ENCODE measurements around the gene CCDC39.
"Not testable (repeated sequence)": the region's sequence is repeated elsewhere in the genome, so short reads cannot be mapped to it uniquely, and the experiment has no call there.

Gene CCDC39

DNA sequence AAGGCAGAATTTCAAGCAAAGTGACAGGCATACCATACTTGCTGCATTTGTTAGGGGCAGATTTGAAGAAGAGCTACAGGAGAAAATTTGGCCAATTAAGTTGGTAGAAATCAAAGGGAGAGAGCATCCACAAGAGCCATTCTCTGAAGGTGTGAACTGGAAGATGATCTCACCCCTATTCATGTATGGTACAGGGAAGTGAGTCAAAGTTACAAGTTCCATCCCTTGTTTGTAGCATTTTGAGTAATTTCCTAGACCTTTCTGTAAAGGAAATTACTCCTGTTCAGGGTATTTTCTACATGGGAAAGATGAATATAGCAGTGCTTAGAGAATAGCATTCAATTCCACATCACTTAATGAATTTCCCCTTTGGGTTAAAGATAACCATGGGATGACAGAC, 48.9 kb downstream of the CCDC39 start:
- TF ChIP-seq, protein P1, sequence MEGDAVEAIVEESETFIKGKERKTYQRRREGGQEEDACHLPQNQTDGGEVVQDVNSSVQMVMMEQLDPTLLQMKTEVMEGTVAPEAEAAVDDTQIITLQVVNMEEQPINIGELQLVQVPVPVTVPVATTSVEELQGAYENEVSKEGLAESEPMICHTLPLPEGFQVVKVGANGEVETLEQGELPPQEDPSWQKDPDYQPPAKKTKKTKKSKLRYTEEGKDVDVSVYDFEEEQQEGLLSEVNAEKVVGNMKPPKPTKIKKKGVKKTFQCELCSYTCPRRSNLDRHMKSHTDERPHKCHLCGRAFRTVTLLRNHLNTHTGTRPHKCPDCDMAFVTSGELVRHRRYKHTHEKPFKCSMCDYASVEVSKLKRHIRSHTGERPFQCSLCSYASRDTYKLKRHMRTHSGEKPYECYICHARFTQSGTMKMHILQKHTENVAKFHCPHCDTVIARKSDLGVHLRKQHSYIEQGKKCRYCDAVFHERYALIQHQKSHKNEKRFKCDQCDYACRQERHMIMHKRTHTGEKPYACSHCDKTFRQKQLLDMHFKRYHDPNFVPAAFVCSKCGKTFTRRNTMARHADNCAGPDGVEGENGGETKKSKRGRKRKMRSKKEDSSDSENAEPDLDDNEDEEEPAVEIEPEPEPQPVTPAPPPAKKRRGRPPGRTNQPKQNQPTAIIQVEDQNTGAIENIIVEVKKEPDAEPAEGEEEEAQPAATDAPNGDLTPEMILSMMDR (IDR thresholded peaks at IDR 0.05; ENCODE audit: low read depth, low read length) = no peak
- no peak overlapping the region for H3K4me3 ChIP-seq (ENCODE audit: low read depth, low read length)

DNA sequence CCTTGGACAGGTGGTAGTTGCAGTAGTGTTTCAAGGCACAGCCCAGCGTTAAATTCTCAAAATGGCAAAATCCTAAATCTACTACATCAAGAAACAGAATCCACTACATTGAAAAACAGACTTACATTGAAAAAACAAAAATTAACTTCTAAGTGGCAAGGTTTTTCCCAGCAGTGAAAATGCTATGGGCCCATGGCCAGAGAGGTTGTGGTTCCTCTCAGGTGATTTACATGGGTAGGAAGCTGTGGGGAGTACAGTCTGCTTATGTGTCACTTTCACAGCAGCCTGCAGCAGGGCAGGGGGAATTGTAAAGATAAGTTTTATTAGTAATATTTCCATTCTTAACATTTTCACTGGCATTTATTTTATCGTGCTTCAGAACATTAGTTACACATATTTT, 52.4 kb downstream of the CCDC39 start:
- TF ChIP-seq, protein P1 (IDR thresholded peaks at IDR 0.05; ENCODE audit: low read depth, low read length) = no peak

DNA sequence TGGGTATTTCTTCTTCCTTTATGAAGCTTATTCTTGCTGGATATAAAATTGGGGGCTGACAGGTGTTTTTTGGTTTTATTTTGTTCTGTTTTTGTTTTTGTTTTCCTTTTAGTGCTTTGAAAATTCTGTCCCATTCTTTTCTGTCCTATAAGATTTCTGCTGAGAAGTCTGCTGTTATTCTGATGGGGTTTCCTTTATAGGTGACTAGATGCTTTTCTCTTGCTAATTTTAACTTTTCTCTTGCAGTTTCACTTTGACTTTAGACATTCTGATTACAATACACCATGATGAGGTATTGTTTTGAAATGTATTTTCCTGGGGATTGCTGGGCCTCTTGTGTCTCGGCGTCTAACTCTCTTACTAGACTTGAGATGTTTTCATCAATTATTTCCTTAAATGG, 54.6 kb downstream of the CCDC39 start:
- no peak overlapping the region for H3K4me3 ChIP-seq (ENCODE audit: low read depth, low read length)
- TF ChIP-seq, protein P1 (IDR thresholded peaks at IDR 0.05; ENCODE audit: low read depth, low read length) = no peak

More for the DNA sequence above, 52.4 kb downstream of the CCDC39 start:
- H3K4me3 ChIP-seq (ENCODE audit: low read depth, low read length) = no peak overlapping the region

DNA sequence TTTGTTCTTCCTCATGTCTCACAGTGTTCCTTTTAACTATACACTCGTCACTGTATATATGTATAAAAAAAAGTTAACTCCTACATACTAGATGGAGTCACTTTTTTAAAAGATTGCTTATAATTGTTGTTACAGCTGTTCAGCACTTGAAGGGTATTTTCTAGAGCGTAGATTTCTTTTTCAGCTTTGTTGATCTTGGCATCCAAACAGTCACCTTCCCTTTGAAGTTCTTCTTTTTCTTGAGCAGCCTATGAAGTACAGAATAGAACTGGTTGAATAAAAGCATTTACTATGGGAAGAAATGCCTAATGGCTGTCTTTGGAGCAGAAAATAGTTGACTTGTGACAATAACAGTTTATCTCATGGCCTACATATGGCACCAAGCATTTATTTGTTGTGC, 59.6 kb downstream of the CCDC39 start:
- TF ChIP-seq, protein P1 (IDR thresholded peaks at IDR 0.05; ENCODE audit: low read depth, low read length) = no peak
- no peak overlapping the region for H3K4me3 ChIP-seq (ENCODE audit: low read depth, low read length)

DNA sequence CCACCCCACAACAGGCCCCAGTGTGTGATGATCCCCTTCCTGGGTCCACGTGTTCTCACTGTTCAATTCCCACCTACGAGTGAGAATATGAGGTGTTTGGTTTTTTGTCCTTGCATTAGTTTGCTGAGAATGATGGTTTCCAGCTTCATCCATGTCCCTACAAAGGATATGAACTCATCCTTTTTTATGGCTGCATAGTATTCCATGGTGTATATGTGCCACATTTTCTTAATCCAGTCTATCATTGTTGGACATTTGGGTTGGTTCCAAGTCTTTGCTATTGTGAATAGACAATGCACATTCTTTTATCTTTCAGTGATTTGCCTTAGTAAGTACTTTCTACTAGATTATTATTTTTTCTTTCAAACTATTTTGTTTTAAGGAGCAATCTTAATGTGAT, 60.7 kb downstream of the CCDC39 start:
- H3K4me3 ChIP-seq (ENCODE audit: low read depth, low read length) = not testable (repeated sequence)

DNA sequence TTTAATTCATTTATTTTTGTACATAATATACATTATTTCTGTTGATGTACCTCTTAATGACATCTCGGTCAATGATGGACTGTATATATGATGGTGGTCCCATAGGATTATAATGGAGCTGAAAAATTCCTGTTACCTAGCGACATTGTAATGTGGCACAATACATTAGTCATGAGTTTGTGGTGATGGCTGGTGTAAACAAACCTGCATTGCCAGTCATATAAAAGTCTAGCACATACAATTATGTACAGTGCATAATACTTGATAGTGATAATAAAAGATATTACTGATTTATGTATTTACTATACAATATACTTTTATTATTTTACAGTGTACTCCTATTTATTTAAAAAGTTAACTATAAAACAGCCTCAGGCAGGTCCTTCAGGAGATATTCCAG, 62.2 kb downstream of the CCDC39 start:
- H3K4me3 ChIP-seq (ENCODE audit: low read depth, low read length) = no peak overlapping the region
- TF ChIP-seq, protein P1 (IDR thresholded peaks at IDR 0.05; ENCODE audit: low read depth, low read length) = no peak

DNA sequence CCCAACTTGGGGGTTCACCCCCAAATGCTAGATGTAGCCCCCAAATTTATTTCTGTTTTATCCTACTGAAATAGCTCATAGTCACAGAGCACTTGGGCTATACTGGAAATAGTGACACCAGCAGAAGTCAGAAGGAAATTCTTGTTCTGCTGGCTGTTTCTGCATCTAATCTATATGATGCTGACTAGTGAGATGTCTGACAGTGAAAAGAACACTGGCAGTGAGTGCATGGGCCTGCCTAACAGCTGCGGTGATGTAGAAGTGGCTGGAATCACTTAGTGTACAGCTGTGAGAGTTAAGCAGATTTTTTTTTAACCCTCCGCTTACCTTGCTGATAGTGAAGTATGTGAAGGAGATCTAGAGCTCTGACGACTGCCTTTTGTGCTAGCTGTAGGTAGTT, 63.3 kb downstream of the CCDC39 start:
- TF ChIP-seq, protein P1 (IDR thresholded peaks at IDR 0.05; ENCODE audit: low read depth, low read length) = no peak

DNA sequence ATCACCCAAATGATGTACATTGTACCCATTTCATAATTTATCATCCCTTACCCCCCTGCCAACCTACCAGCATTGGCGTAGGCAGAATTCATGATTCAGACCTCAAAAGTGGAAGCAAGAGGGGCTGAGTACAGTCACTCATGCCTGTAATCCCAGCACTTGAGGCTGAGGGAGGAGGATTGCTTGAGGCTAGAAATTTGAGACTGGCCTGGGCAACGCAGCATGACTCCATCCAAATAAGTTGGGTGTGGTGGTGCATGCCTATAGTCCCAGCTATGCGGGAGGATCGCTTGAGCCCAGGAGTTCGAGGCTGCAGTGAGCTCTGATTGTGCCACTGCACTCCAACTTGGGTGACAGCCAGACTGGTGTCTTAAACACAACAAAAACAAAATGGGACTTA, 66.9 kb downstream of the CCDC39 start:
- H3K4me3 ChIP-seq (ENCODE audit: low read depth, low read length) = no peak overlapping the region
- TF ChIP-seq, protein P1 (IDR thresholded peaks at IDR 0.05; ENCODE audit: low read depth, low read length) = no peak

More for the DNA sequence above, 63.3 kb downstream of the CCDC39 start:
- no peak overlapping the region for H3K4me3 ChIP-seq (ENCODE audit: low read depth, low read length)

Measured in WI38 (cell line).